GM19035 (cell line): ENCODE data around the gene SUSD3.

ENCODE experiments used
- ATAC-seq: cut with Tn5 transposase; IDR thresholded peaks from one replicate; pipeline ENCODE4 v1.9.1; 2021; ENCODE audit not compliant: unreplicated experiment

The SUSD3 gene

DNA sequence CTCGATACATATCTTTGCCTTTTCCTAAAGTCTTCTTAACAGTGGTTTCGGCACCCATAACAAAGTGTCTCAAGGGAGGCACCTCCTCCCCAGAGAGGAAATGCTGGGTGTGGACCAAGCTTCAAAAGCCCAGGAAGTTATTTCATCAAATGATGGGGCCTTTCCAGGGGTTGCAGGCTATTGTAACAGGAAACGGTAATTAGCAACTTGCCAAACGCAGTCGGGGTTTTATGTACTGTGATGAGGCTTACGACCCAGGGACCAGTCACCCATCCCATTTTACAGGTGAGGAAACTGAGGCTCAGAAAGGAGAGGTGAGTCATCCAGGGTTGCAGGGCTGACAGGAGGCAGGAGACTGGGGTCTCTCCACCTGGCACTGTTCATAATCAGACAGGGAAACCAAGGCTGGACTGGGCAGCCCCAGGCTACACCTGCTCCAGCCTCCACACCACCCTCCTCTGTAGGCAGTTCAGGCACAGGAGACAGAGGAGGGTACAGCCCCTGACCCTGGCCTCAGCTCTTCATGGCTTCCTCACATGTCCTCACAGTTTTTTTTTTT, 30.0 kb upstream of the SUSD3 start:
- ATAC-seq, result no peak

DNA sequence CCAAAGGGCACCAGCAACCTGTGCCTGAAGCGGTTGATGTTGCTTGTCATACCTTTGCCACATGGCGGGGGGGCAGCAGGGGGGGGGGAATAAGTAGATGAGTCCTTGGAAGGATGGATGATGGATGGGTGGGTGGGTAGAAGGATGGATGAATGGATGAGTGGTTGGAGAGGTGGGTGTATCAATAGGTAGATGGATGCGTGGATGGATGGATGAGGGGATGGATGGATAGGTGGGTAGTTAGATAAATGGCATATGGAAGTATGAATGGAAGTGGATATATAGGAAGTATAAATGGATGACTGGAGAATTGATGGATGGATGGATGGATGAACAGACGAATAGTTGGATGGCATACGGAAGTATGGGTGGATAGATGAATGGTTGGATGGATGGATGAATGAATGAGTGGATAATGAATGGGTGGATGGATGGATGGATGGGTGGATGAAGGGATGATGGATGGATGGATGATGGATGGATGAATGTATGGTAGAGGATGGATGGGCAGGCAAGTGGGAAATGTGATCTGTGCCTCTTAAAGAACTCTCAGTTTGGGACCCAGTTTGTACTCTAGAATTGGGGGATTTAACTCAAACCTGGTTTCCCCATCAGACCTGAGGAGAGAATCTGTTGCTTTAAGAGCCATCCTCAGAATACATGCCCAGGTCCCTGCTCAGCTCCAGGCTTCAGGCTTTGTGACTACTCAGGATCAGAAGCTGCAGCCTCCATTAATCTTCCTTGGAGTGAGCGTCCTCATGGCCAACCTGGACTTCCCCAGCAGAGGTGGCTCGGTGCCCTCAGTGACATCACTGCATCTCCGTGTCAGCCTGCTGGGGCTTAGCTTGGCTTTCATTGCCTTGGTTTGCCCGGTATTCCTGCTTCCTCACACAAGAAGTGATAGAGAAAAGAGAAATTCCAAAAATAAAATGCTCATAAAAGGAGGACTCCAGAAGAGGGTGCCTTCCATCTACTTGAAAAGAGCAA, 27.6 kb upstream of the SUSD3 start:
- ATAC-seq, result no peak

DNA sequence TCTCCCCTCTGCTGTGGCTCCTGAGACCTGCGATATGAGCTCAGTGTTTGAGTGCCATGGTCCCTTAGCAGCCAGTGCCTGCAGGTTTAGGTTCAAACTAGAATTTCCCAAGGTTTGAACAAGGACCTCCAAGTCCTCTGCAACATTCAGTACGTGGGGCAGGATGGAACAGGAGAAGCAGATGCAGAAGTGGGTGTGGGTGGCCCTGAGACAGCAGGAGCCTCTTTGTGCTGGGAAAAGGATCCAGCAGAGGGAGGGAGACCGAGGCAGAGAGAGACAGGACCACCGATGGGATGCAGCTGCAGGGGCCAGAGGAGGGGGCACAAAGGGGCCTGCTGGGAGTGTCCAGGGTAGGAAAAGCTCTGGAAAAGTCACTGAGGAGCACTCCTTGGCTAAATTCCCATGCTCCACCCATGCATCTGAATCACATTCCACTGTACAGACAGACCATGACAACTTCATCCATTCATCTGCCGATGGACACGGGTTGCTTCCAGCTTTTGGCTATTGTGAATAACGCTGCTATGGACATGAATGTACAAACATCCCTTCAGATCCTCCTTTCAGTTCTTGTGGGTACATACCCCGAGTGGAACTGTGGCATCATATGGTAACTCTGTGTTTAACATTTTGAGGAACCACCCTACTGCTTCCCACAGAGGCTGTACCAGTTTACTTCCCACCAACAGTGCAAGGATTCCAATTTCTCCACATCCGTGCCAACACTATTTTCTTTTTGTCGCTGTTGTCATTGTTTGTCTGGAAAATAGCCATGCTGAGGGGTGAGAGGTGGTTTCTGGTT, 26.7 kb upstream of the SUSD3 start:
- no peak for ATAC-seq

DNA sequence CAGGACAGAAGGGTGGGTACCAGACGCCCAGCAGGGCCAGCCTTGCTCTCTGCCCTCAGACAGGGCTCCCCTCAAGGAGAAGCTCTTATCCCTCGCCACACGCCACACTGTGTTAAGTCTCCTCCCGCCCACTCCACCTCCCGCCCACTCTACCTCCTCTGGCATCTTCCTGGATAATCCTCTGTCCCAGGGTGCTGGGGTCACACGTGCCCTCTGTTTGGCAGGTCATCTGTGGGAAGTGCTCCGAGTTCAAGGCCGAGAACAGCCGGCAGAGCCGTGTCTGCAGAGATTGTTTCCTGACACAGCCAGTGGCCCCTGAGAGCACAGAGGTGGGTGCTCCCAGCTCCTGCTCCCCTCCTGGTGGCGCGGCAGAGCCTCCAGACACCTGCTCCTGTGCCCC, 26.0 kb upstream of the SUSD3 start:
- ATAC-seq, result no peak

DNA sequence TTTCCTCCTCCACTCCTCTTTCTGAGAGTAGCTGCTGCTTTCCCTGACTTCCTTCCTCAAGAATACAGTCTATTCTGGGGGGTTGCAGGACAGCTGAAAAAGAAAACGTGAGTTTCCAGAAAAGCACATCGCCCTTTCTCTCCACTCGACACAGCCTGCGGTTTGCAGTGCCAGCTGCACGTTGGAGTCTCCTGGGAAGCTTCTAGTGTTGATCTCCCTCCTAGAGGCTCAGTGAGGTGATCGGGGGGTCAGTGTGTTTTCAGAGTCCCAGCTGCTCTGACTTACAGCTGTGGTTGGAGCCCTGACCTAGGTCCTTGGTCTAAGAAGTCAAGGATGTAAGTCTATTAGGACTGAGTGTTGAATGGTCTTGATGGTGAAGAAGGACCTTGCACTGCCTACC, 25.0 kb upstream of the SUSD3 start:
- no peak for ATAC-seq

DNA sequence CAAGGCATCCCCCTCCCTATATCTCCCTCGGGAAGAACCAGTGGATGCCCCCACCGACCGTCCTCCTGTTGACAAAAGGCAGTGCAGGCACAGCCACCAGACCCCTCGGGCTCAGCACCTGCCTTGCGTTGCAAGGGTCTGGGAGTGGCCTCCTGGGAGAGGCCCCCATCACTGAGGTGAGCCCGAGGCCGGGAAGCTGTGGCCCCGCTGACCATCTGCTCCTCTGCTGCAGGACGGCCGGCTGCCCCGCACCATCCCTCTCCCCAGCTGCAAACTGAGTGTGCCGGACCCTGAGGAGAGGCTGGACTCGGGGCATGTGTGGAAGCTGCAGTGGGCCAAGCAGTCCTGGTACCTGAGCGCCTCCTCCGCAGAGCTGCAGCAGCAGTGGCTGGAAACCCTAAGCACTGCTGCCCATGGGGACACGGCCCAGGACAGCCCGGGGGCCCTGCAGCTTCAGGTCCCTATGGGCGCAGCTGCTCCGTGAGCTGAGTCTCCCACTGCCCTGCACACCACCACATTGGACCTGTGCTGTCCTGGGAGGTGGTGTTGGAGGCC, 23.3 kb upstream of the SUSD3 start:
- ATAC-seq, result no peak

DNA sequence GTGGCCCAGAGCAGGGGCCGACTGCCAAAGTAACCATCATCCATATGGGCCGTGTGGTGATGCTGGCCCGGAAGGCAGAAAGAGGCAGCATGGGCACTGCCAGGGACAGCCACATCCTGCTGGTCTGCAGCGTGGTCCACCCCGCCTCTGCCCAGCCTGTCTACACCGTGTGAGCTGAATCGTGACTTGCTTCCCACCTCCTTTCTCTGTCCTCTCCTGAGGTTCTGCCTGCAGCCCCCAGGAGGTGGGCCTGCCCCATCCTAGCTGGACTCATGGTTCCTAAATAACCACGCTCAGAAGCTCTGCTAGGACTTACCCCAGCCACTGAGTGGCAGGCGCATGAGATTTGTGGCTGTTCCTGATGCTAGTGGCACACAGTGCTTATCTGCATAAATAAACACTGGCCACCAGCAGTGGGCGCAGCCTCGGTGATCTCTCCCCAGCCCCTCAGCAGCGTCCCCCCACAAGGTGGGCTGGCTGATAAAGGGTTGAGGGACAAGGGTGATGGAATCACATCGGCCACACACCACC, 22.6 kb upstream of the SUSD3 start:
- no peak for ATAC-seq

DNA sequence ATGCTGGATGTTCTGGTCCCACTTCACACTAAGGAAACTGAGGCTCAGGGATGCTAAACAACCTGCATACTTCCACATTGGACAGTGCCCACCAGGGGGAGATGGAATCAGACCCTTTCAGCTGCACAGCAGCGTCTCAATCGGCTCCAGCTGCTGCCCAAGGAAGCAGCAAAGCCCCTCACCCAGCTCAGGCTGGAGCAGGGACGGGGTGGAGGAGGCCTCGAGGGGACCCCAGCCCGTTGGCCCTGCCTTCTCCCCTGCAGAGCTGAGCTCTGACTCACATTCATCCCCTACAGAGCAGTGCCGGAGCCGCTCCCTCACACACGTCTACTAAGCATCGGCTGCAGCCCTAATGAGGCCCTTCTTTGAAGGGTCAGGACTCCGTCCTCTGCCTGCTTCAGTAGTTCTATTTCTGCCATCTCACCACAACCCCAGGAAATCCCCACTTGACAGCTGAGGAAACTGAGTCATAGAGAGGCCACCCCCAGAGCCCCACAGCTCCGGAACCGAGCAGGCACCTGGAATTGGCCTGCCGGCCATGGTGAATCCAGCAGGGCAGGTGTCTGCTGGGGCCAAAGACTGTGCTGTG, 21.5 kb upstream of the SUSD3 start:
- no peak for ATAC-seq

DNA sequence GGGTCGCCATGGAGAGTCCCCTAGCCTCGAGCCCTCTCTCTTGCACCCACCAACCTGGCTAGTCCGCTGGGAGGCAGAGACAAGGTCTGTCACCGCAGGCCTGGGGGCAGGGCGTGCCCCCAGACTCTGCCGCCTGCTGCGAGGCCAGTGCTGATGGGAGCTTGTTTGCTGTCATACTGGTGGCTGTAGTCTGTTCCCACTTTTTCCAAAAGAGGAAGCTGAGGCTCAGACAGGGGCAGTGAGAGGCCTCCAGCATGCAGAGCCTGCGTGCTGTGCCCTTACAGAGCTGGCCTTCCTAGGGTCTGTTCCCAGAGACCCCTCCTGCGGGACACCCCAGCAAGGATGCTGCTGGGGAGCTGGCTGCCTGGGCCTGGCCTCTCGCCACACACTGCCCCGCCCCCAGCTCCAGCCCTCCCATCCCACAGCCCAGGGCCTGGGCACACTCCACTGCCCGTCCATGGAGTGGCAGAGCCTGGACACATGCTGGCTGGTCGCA, 21.0 kb upstream of the SUSD3 start:
- ATAC-seq, result no peak

DNA sequence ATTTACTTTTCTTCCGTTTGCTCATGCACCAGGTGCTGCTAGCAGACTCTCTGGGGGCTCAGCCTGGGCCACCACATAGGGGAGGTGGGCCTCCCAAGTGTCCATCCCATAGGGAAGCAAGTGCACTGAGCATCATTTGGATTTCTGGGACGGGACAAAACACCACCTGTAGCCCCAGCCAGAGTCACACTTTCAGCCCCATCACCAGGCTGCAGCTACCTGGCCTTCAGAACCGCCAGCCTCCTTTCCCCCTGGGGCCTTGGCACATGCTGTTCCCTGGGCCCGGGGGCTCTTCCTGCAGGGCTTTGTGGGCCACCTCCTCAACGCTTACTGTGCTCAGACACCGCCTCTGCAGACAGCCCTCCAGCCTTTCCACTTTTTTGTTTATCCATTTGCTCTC, 19.6 kb upstream of the SUSD3 start:
- ATAC-seq, result no peak

DNA sequence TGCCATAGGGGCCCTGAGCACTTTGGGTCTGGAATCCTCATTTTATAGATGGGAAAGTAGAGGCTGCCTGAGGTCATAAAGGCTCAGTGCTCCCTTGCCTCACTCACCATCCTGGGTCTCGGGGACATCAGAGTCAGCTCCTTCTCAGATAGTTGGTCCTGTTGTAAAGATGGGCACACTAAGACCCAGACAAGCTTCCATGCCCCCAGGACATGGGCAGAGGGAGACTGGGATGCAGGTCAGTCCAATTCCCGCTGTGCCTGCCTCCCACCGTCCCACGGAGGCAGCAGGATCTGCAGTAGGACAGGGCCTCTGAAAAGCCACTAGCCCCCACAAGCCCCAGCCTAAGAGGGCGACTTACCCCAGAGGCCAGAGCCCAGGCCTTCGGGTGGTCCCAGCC, 19.0 kb upstream of the SUSD3 start:
- no peak for ATAC-seq

DNA sequence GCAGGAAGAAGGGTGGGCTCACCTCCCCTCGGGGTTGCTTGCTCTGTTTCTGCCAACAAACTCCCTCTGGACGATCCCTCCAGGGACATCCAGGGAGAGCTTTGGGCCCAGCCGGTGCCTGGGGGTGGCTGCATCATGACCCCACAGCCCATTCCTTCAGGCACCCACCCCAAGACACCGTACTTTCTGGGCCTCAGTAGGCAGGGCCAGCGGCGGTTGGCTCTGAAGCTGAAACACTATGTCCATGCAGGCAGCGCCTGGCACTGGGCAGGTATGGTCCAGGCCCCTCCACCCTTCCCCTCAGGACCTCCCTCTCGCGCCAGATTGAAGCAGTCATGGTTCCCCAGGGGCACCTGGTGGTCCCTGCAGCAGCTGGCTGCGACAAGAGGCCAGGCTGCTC, 18.5 kb upstream of the SUSD3 start:
- ATAC-seq, result no peak

DNA sequence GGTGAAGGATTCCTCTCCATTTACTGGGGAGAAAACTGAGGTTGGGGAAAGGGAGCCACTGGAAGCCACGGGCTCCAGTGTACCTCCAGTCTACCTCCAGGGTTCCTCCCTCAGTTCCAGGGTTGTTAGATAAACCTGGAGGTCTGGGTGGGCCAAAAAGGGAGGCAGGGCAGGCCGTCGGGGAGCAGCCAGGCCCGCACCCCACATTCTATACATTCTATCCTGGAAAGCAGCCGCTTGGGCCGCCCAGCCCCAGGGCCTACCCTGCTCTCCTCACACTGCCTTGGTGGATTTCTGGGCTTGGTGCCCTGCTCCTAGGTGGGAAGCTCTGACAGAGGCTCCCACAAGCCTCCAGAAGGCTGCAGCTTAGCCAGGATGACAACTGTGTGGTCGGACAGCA, 18.1 kb upstream of the SUSD3 start:
- ATAC-seq, result no peak

DNA sequence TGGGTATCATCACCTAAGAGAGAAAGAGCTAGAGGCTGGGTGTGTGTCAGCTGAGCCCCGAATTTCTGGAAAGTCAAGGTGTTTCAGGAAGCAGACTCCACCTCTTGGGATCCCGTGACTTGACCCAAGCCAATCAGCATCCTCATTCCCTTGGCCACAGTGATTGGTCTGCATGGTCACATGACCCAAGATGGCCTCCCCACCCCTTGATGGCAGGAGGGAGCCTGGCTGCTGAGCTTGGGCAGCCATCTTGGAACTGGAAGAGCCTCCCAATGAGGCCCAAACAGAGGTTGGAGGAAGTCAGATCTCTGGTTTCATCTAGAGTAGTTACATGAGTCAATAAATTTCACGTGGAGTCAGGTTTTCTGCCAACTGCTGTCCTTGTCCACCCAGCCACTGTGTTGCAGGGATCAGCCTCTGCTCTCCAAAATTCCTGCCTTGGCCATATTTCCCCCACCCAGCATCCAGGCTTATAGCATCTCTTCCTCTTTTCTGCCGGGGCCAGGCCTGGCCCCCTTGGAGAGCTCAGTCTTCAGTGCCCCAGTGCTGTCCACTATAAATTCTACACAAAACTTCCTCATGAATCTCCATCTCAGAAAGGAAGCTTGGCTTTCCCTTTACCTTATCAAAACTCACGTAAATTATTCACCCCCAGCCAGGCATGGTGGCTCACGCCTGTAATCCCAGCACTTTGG, 17.2 kb upstream of the SUSD3 start:
- no peak for ATAC-seq

DNA sequence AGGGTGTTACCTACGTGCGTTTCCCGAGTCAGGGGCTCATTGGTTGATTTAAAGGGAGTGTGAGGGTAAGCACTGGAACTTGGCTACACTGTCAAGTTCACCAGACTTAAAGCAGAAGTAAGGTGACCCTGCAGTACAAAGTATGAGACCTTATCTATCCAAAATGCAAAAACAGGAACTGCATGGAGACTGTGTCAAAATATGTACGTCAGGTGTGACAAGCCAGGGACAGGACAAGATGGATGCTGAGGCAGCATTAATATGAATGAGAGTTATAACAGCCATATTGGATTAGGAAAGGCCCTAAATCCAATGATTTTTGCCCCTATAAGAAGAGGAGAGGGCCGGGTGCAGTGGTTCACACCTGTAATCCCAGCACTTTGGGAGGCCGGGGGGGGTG, 15.4 kb upstream of the SUSD3 start:
- ATAC-seq, result no peak

DNA sequence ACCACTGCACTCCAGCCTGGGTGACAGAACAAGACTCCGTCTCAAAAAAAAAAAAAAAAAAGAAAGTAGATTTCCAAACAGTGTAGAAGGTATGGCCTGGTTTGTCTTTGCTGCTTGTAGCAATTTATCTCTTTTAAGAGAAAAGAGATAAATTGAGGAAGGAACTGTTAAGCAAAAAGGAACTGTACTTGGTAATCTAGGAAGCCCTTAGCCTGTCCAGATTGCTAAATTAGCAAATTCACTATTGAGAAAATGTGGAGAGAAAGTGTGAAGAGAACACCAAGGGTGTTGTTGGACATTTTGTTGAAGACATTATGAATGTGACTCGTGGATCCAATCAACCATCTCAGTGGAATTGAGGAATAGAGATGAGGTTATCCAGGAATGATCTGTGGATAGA, 13.0 kb upstream of the SUSD3 start:
- ATAC-seq, result no peak

DNA sequence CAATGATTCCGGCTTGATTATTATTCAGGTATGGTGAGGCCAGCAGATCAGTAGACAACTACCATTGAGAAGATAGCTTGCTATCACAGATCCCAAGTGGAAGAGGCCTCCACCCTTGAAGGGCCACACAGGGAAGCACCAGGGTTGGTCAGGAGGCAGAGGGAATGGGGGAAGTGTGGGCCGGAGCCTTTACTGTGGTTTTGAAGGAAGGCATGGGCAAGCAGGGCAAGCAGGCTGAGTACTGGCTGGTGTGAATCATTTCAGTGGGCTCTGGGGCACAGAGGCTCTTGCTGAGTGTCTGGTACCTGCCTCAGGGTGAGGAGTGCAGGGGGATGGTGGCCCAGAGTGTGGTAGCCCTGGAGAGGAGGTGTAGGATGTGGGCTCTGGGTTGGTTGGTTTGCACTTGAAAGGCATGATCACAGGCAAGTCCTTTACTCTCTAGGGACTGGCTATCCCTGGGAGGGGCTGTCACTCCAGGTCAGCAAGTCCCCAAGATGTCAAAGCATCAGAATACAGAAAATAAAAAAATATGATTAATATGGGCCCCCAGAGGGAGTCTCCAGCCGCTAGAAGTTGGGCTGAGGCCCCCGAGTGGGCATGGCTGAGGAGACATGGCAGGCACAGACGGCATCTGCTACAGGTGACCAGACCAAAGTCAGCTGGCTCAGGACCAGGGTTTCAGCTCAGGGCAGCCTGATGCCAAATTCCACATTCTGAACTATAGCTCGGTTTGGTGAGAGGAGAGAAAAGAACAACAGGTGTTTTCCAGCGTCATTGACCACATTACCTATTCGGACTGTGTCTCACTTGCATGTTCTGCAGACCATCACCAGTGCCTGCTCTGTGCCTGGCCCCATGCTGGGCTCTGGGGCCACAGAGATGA, 9.7 kb upstream of the SUSD3 start:
- no peak for ATAC-seq

DNA sequence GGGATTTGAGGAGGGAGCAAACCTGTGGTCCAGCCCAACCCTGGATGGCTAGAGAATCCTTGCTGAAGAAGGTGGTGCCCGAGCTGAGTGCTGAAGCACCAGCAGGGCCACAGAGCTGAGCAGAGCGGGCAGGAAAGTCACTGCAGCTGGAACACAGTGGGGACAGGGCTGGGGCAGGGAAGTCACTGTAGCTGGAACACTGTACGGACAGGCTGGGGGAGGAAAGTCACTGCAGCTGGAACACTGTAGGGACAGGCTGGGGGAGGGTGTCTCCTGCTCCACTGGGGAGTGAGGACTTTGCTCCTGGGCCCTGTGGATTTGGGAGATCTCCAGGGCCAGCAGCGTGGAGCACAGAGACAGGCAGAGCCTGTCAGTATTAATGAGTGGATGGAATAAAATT, 9.0 kb upstream of the SUSD3 start:
- ATAC-seq, result no peak

DNA sequence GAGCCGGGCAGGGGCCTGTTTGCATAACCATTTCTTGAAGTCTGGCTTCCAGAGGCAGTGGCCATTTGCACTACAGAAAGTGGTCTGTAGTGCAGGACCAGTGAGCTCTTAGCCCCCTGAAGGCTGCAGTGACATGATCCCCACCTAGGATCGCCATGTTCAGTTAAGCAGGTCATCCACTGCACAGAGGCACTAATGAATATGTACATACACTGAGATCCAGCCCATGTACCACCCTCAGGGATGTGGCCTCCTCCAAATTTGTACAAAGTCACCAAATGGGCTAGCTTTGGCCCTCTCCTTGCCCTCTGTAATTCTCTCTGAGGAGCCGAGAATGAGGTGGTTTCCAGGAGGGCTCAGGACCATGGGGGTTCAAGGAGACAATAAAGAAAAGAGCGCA, 8.3 kb upstream of the SUSD3 start:
- no peak for ATAC-seq
